ENCODE measurements around the gene MYH8.

DNA sequence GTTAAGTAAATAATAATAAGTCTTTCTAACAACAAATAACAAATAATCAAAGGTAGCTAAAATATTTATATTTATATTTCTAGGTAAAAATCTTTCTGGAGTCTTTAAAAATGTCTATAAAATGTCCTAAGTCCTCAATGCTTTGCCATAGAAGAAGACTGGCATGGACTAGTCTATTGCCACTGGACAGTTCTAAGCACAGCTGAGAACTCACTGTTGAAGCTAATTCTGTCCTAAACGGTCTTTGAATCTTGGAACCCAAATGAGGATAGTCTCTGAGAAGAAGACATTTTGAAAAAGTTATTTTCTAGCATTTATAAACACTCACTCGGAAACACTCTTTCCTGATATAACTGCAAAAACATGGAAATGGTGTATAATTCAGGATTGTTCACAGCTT is 539 bp downstream of the MYH8 start:
- TF ChIP-seq, protein P1, sequence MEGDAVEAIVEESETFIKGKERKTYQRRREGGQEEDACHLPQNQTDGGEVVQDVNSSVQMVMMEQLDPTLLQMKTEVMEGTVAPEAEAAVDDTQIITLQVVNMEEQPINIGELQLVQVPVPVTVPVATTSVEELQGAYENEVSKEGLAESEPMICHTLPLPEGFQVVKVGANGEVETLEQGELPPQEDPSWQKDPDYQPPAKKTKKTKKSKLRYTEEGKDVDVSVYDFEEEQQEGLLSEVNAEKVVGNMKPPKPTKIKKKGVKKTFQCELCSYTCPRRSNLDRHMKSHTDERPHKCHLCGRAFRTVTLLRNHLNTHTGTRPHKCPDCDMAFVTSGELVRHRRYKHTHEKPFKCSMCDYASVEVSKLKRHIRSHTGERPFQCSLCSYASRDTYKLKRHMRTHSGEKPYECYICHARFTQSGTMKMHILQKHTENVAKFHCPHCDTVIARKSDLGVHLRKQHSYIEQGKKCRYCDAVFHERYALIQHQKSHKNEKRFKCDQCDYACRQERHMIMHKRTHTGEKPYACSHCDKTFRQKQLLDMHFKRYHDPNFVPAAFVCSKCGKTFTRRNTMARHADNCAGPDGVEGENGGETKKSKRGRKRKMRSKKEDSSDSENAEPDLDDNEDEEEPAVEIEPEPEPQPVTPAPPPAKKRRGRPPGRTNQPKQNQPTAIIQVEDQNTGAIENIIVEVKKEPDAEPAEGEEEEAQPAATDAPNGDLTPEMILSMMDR (IDR thresholded peaks at IDR 0.05; ENCODE audit: insufficient read depth, low read depth, low read length): no peak
- no peak for TF ChIP-seq EZH2 (IDR thresholded peaks at IDR 0.05; ENCODE audit: insufficient read depth, low read length)
